ENCODE results near the gene PSMC5.
"Not testable (repeated sequence)": the region's sequence is repeated elsewhere in the genome, so short reads cannot be mapped to it uniquely, and the experiment has no call there.

DNA sequence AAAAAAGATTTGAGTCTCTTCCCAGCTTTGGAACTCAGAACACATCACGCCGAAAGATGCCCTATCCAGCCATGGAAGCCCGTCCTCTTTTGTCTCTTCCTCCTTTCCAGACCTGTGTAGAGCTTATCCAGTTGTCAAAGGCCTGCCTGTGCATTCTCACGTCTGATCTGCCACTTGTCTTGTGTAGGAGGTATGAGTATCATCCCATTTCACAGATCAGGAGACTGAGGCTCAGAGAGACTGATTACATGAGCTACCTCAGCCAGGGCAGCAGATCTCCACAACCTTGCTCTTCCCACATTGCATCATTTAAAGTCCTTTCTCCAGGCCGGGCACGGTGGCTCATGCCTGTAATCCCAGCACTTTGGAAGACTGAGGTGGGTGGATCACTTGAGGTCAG is 47.5 kb downstream of the PSMC5 start:
- TF ChIP-seq, protein P1, sequence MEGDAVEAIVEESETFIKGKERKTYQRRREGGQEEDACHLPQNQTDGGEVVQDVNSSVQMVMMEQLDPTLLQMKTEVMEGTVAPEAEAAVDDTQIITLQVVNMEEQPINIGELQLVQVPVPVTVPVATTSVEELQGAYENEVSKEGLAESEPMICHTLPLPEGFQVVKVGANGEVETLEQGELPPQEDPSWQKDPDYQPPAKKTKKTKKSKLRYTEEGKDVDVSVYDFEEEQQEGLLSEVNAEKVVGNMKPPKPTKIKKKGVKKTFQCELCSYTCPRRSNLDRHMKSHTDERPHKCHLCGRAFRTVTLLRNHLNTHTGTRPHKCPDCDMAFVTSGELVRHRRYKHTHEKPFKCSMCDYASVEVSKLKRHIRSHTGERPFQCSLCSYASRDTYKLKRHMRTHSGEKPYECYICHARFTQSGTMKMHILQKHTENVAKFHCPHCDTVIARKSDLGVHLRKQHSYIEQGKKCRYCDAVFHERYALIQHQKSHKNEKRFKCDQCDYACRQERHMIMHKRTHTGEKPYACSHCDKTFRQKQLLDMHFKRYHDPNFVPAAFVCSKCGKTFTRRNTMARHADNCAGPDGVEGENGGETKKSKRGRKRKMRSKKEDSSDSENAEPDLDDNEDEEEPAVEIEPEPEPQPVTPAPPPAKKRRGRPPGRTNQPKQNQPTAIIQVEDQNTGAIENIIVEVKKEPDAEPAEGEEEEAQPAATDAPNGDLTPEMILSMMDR (IDR thresholded peaks at IDR 0.05; ENCODE audit: low read length) = not testable (repeated sequence)
- TF ChIP-seq EZH2 (IDR thresholded peaks at IDR 0.05; ENCODE audit: borderline replicate concordance, low read length) = not testable (repeated sequence)

Data from OCI-LY1 (cell line).